ENCODE data around the gene CMIP.

The CMIP gene

DNA sequence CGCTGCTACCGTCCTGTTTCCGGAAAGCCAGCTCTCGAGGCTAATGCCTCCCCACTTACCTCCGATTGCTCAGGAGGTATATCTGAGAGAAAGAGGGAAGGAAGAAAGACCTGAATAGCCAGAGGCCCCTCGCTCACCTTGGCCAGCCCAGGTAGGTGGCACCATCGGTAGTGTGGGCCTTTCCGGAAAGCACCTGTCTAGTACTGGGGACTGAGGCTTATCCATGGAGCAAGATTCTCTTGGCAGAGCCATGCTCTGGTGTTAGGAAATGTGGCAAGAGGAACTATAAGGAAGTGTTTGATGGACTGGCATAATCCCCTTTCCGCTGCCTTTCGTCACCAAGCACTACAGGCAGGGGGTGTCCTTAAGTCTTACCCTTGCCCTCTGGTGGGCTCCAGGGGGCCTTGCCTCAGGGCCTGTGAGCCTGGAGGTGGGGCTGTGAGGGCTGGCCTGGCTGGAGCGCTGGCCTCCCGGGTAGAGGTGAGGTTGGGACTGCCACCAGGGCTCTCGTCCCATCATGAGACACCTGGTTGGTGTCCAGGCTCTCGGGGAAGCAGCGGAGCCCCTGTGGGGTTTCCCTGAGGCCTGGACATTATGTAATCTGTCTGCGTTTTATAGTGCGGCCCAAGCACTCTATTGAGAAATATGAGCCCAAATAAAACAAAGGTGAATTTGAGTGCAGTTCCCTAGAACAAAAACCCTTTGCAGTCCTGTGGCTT, 2.9 kb downstream of the CMIP start:
- DNase-seq: no peak

DNA sequence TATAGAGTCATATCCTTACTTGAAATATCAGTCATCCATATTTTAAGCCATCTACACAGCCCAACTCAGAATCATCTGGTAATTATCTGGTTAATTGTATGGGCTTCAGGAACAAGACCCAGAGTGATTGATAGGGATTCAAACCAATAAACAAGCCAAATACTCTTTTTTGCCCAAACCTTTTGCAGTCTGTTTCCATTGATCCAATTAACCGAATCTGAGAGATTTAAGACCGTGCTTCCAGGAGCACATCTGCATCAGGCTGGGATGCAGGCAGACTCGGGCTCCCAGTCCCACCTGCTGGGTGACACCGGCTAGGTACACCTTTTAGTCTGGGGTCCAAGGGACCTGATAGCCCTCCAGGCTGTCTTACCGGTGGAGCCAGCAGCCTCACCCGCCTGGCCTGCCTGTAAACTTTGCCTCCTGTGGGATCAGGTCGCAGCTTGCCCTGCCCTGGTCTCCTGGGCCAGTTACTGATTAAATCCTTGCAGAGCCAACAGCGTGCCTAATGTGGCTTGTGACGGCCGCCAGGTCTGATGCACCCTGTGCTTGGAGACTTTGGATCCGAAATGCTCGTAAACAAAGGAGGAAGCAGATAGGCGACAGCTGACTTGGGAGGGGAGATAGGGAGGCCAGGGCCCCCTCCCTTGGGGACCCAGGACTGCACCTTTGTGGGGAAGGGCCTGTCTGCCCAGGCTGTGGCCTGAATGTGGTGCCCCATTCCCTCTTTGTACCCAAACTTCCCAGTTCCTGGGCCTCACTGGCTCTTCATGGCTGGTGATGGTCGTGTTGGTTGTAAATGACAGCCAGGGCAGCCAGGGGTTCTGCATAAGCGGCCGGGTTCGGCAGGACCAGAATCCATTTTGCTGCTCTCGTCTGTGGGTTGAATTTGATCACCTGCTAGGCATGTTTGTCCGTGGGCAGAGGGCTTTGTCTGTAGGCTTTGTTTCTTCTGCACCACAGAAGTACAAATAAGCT, 3.8 kb downstream of the CMIP start:
- DNase-seq: no peak

DNA sequence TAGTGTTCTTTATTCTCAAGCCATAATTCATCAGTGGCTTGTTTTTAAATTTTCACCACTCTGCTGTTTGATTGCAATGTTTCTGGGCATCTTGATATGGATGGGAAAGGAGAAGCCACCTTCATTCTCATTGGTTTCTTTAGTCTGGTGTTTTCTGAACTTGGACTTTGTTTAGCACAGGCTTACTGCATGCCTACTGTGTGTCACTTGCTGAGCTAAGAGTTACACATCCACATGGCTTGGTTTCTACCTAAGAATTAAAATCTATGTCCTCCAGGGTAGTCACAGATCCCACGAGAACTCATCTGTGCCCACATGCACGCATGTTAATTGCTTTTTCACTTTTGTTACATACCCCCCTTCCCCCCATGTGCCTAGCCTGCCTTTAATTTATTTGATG, 4.6 kb downstream of the CMIP start:
- no peak for DNase-seq

DNA sequence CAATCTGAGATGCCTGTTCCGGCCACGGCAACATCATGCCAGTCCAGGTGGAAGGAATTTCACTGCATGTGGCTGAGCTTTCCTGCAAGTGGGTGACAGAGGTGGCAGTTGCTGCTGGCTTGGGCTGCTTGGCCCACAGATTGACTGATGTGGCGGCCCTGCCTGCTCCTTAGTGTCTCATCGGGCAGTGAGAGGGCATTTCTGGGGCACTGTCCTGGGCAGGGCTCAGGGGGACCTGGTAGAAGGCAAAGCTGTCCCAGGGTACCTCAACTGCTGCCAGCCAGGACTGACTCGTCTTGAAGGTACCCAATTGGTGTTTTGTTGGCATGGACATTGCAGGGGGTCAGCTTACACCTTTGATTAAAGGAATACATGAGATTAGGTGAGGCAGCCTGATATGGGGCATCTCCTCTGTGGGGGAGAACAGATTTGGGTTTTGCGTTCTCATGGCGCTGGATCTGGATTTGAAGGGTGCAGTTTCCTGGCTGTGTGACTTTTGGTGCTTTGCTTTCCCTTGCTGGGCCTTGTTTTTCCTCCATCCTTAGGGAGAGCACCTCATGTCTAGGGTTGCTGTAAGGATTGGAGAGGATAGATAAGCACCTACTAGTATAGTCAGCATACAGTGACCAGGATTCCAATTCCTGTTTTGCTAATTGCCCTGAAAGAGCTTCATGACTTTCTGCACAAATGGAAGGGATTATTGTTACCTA, 5.4 kb downstream of the CMIP start:
- no peak for DNase-seq

DNA sequence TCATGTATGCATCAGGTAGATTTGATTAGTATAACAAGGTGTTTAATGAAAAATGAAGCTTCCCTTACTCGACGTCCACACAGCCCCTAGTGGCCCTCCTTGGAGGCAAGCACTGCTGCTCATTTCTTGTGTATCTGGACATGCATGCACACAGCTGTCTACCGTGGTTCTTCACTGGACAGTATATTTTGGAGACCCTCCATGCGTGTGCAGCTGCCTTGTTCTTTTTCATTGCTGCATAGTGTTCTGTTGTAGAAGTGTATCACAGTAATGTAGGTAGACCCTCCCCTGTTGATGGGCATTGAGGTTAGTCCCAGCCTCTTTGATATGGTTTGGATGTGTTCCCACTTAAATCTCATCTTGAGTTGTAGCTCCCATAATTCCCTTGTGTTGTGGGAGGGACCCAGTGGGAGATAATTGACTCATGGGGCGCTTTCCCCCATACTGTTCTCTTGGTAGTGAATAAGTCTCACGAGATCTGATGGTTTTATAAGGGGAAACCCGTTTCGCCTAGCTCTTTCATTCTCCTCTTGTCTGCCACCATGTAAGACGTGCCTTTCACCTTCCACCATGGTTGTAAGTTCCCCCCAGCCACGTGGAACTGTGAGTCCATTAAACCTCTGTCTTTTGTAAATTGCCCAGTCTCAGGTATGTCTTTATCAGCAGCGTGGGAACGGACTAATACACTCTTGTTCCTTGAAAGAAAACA, 6.3 kb downstream of the CMIP start:
- no peak for DNase-seq

DNA sequence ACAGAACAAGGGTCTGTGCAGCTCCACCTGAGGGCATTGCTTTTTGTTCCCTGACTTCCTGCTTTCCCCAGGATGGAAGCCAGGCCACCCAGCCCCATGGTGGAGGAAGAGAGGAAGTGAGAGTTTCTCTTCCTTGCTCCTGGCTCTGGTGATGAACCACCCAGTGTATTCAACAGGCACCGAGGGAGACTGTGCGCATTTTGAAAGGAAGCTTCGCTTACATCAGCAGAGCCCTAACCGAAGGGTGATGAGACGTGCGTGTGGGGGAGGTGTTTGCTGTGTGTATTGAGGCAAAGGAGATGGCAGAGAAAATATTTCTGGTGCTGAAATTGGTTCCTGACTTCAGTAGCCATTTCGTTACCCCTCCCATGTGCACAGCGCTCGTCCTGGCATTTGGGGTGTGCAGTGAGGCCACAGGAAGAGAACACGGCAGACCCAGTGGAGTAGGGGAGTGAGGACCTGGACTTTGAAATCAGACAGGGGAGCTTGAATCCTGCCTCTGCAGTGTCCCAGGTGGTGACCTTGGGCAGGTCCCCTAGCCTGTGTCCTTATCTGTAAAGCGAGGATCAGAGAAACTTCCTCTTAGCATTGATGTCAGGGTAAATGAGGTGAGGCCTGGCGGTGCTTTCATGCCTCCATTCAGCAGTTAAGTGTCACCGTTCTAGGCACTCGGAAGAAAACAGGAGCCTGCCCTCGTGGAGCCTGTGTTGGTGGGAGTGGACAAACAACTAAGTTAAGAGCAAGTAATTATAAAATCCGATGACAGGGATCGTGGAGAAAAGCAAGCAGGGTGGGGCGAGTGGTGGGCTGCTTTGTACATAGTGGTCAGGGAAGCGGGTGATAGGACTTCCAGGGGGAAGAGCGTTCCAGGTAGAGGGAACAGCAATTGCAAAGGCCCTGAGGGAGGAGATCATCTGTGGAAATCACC, 7.4 kb downstream of the CMIP start:
- DNase-seq: no peak

DNA sequence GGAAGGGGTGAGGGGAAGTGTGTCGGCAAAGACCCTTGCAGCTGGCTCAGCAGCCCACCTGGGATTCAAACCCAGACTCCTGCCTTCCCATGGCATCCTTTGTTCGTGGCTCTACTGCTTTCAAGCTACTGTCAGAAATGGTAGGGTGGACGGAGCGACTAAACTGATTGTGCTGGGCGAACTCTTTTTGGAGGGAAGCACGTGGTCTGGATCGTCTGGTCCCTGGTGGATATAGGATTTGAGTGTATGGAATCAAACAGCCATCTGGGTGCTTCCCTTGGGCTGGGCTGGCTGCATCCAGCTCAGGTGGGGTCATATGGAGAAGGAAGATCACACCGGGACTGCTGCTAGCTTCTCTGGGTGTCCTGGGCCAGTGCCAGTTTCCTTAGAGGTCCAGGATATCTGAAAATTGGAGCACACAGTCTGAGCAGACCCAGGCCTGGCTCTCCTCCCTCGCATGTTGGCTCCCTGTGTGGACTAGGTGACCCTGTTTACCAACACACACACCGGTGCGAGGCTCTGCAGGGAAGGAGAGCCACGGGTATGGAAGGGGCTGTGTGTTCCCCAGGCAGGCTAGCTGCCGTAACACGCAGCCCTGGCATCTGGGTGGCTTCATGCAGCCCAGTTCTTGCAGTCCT, 8.6 kb downstream of the CMIP start:
- DNase-seq: no peak

DNA sequence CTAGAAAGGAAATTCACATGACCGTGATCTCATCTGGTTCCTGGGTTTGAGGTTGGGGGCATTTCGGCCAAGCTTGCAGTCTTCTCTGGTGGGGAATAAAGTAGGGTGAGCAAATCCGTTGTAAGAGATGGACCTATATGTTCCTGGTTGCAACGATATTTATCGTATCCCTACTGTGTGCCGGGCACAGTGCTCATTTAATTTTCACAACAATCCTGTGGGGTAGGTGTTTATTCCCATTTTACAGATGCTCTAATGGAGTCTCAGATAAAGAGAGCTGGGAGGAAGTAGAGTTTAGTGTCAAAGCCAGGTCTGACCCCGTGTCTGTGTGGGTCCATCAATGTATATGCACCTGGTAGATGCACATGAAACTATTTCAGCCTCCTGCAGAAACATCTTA, 9.4 kb downstream of the CMIP start:
- DNase-seq: no peak

DNA sequence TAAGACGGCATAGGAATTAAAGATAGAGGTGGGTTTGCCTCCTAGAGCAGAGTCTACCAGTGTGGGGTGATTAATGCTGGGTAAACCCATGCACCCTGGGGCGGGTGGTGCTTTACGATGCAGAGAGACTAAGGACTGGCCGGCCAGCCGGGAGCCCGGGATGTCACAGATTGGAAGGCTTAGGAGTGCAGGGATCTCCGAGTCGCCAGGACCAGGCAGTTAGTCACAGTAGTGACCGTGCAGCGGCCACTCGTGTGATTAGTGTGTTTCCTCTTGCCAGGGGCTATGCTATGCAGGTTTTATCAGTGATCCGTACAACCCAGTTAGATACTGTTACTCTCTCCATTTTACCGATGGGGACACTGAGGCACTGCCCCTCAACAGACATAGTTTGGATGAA, 10.4 kb downstream of the CMIP start:
- no peak for DNase-seq

DNA sequence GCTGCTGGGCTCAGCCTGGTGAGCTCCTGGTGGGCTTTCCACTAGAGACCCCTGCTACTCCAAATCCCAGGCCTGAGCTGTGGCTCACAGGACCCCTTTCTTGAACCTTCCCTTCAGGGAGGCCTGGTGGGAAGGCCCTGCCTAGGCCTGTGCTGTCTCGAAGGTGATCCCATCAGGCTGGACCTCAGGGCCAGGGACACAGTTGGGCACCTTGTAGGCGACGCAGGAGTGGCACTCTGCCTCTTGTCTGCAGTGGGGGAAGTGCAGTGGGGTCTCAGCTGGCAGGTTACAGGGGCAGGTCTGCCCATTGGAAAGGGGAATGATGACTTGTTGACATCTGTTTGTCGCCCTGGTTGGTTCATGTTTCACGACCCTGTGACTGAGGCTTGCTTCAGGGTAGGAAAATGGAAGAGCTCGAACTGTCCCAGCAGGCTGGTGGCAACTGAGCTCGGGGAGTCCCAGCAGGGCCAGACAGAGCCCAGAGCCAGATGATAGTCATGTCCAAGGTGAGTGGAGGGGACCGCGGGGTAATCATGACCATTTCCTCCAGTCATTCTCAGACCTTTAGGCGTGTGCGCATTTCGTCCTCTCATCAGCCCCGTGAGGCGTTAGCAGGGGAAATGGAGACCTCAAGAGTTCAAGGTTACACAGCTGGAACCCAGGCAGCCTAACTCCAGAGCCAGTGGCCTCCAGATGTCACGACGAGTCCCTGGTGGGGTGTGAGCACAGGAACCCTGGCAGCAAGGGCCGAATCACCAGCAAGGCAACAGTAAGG, 11.3 kb downstream of the CMIP start:
- DNase-seq: no peak

DNA sequence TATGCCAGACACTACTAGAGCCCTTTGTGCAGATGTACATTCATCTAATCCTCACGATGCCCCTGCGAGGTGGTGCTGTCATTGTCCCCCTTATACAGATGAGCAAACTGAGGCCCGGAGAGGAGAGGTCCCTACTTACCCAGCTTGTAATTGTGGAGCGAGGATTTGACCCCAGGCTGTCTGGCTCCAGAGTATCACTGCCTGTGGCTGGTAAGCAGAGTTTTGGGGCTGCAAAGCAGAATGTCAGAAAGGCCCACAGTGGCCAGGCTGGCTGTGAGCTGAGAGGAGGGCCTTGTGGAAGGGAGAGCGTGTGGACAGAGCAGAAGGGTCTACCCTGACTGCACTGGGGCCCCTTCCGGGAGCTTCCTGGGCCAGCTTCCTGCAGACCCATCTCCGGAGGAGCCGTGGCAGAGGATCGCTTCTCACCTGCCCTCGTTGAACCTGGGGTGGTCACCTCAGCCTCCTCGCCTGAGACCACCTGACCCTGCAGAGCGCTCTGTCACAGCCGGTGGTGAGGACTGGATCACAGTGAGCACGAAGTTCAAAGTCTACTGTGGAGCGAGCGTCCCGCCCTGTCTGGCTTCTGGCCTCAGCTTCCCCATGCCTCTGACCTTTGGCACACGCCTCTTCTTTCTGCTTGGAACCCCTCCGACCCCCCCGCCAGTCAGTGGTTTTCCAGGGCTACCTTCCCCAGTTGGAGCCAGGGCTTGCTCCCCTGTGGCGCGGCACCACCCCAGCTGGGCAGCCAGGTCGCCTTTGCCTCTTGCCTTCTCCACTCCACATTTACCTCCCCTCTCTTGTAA, 12.1 kb downstream of the CMIP start:
- no peak for DNase-seq

DNA sequence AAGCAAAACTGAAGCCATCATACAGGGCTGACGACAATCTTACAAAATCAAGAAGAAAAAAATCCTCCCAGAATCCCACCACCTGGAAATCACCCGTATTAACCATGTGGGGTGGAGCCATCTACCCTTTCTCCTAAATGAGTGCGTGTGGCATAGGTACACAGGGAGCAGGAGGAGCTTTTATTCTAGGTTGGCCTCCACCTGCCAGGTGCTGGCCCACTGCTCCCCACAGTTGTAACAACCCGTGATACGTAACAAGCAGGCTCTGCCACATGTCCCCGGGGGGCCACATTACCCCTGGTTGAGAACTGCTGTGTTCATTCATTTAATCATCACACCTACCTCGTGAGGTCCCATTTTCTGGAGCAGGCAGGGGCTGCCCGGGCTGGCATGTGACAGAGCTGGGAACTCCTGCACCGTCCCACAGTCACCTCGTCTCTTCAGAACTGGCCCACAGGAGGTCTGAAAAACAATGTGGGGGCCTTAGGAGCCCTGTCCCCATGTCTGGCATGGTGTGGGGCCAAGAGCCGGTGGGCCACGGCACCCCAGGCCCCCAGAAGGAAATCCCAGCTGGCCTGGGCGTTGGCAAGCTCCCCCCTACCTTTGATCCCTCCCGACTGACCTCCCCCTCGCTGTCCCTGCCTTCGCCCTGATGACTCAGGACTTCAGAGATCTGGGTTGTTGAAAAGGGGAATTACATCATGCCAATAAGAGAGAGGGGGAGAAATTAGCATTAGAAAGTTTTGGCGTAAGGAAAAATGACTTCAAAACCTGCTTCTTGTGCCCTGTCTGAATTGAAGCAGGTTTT, 12.9 kb downstream of the CMIP start:
- no peak for DNase-seq

DNA sequence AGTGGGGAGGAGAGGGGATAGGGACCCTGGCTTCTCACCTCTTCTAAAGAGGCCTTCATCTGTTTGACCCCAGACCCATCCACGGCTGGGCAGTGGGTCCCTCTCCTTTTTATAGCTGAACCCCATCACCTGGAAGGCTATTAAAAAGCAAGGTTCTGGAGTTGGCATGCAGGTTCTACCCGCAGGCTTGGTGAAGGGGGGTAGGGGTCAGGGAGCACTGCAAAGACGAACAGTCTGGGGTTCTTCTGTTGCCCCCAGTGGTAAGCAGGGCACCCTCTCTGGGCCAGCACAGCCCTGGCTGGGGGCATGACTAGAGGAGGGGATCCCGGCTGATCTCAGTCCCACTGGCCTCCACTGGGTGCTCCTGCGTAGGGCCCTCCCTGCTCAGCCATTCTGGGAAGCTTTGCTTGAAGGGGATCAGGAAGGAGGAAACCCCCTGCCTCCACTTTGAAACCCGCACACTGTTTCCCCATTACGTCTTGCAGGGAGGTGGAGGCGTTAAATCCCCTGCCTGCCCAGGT, 13.6 kb downstream of the CMIP start:
- no peak for DNase-seq

DNA sequence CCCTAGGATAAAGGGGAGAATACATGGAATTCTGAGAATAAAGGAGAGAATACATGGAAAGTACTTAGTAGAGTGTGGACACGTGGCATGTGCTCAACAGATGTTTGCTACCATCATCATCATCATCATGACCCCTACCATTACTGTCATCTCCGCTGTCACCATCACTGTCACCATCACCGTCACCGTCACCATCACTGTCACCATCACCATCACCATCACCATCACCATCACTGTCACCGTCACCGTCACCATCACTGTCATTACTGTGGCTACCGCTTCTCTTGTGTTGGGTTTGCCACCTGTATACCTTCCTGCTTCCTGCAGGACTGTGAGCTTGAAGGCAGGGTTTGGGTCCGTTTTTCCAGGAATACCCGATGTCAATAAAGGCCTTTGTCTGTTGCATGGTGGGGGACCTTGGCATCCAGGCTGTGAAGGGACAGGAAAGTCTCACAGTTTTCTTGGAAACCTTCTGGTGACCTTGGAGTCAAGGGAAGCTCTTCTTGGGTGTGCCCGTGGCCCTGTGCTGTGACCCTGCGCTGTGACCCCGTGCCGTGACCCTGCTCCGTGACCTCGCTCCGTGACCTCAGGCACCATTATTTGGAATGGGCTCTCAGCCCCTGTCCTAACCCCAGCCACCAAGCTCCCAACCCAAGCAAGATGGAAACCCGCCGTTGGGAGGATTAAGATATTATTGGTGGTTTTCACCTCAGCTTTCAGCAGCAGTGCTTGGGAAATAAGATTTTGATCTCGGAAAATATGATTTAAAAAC, 14.4 kb downstream of the CMIP start:
- DNase-seq: no peak

DNA sequence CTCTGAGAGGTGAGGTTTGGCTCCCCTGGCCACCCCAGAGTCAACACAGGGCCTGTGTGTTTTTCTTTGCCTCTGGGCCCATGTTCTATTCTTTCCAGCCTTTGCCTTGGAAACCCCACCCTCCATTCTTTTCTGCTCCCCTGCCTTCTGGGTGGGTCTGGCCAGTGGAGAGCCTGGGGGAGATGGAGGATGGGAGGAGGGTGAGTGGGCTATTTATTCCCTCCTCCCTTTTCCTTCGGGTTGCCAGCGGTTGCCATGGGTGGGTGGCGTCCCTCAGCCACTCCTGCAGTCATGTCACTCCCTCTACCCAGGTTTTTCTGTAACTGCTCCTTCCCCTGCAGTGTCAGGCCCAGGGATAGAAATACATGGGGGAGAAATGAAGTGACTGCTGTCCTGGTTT, 15.5 kb downstream of the CMIP start:
- no peak for DNase-seq

DNA sequence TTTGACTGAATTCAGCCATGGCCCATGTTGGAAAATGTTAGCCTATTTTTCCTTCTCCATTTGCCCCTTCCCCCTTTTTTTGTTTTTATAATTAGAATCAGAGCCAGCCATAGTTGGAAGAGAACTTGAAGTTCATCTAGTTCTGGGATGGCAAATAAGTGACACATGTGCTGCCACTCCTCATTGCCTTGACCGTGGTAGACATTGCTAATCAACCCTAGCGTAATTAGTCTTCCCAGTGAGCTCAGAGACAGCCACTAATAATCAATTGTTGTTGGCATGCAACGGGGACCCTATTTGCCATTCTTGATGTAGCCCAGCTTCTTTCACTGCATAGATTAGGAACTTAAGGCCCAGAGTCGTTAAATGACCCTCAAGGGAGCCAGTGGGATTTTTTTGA, 16.6 kb downstream of the CMIP start:
- no peak for DNase-seq

DNA sequence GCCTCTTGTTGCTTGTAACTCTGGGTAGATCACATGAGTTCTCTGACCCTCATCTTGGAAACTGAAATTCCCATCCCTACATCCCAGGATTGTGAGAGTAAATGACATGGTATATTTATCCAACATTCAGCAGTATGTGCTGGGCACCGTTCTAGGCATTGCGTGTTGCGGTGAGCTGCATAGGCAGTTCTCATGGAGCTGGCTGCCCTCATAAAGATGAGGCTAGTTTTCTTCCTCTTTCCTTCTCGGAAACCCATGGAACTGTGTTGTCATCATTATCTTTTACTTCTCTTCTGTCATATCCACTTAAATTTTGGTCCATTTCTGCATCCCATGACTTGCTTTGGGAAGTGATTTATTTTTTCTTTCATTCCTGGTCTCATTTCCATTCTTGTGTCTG, 17.2 kb downstream of the CMIP start:
- DNase-seq: no peak

DNA sequence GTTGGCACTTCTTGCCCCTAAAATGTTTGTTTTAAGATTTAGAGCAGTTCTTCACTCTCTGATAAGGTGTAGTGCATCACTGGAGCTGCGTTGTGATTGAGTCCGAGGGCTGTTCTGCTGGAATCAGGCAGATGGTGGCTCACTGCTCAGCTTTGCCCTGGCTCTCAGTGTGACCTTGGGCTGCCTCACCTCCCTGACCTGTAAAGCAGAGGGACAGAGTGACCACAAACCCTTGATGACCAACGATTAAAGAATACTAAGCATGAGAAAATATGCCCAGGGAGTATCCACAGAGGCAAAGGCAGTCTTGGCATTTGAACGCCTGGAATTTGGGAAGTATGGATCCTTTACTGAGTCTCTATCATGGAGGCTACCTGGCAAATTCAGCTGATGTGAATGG, 18.1 kb downstream of the CMIP start:
- DNase-seq: no peak

Measured in right hindlimb (tissue), 1 donor.